Psoas muscle (tissue), 8 donors: Measurements from ENCODE around the gene ATAD3A. TPM values are rescaled to one million over a fixed set of nuclear protein-coding genes. Genes with fewer than 3 reads are reported as not detected.
"Not testable (repeated sequence)": the region's sequence is repeated elsewhere in the genome, so short reads cannot be mapped to it uniquely, and the experiment has no call there.

Source experiments
- ATAC-seq, 4 donors: fragments of 200-7000 bp; cut with Tn5 transposase; one replicate each; pipeline ENCODE4 v1.9.1; 2020; ENCODE audit warnings: moderate library complexity in 3 of 4, mild to moderate bottlenecking in 2 of 4
- DNase-seq, 2 donors: peaks; one replicate each; pipeline ENCODE4 v3.0.0-alpha.2; 2020
- H3K27ac ChIP-seq: fragments of 200-600 bp; one replicate; pipeline ENCODE4 v1.8.0; 2022
- H3K27me3 ChIP-seq, 3 donors: fragments of 200-600 bp in 1 of 3; one replicate each; pipeline versions ENCODE4 v1.6.1 to v1.8.0; 2013 to 2022; ENCODE audit warnings: low read length in 2 of 3, mild to moderate bottlenecking in 2 of 3, moderate library complexity in 1 of 3; ENCODE audit not compliant: insufficient read depth in 3 of 3
- H3K36me3 ChIP-seq, 2 donors: fragments of 200-600 bp in 1 of 2; one replicate each; pipeline versions ENCODE4 v1.6.1 to v1.8.0; 2013 to 2022; ENCODE audit warnings: low read depth in 1 of 2, mild to moderate bottlenecking in 1 of 2, moderate library complexity in 1 of 2; ENCODE audit not compliant: insufficient read depth in 1 of 2
- H3K4me1 ChIP-seq: fragments of 200-600 bp; one replicate; pipeline ENCODE4 v1.8.0; 2022
- H3K4me3 ChIP-seq: fragments of 200-600 bp; one replicate; pipeline ENCODE4 v1.8.0; 2022; ENCODE audit warnings: mild to moderate bottlenecking
- H3K9me3 ChIP-seq: fragments of 200-600 bp; one replicate; pipeline ENCODE4 v1.8.0; 2022
- WGBS, 3 donors: extraction: QIAGEN DNeasy Blood & Tissue Kit; methylation state at CpG; one replicate each; pipeline versions ENCODE4 v1.1.6 to v1.1.7; 2013; 5-methylcytosine and 5-hydroxymethylcytosine counted together
- intact Hi-C, 2 donors: fragments of 100-400 bp; cut with DNase I; formaldehyde crosslinking; loops; one replicate each; pipeline versions ENCODE4 v1.11.0 to v1.14.2; 2022
- polyA plus RNA-seq, 3 donors: library from polyadenylated mRNA; stranded (reverse); fragments of 200-250 nt; gene quantifications; one replicate each; pipeline ENCODE4 v1.2.3, GENCODE V29; 2013
- total RNA-seq, 4 donors: library from RNA; stranded (reverse); fragmentation: NEBNext Ultra II Directional in 2 of 4; extraction: Animal tissue kit (Norgen Biotek cat#: 25700) in 2 of 4; gene quantifications; one replicate each; pipeline versions ENCODE4 v1.2.1 to v1.2.4, GENCODE V29; 2021 to 2023
- TF ChIP-seq, protein P1 (sequence below): fragments of 200-600 bp; IDR thresholded peaks from one replicate; pipeline ENCODE4 v1.8.0; 2022; ENCODE audit warnings: antibody characterized with exemption
- donor health status: healthy with polysubstance abuse.
- donor health status: DM: no; HTN: no; CAD: no; lungs with moderate emphysema.
- donor health status: Bipolar disorder and iron deficiency.
- donor health status: healthy.
- donor health status: DM: yes; HTN: yes; CAD: no.
- donor health status: DM: no; HTN: no; CAD: no.
- donor health status: DM: no; HTN: no; CAD: no.
- donor health status: DM: yes; HTN: yes; CAD: no.

Gene ATAD3A
- total and polyA plus RNA-seq, 7 donors: 20.6 to 48.6 (median 33.5) TPM

- 92 to 94% (median 93%) methylated on average over 42 of the region's 42 CpGs for WGBS, 3 donors
- H3K9me3 ChIP-seq: no peaks in the 10 kb centered on the region
- H3K36me3 ChIP-seq: peaks cover 8 to 62% of the 10 kb centered on the region in 2 donors
- intact Hi-C loops: no loop called here
- ATAC-seq: no peak
- H3K27ac ChIP-seq: no peak overlapping the region
- no peak overlapping the region for H3K4me3 ChIP-seq
- TF ChIP-seq, protein P1, sequence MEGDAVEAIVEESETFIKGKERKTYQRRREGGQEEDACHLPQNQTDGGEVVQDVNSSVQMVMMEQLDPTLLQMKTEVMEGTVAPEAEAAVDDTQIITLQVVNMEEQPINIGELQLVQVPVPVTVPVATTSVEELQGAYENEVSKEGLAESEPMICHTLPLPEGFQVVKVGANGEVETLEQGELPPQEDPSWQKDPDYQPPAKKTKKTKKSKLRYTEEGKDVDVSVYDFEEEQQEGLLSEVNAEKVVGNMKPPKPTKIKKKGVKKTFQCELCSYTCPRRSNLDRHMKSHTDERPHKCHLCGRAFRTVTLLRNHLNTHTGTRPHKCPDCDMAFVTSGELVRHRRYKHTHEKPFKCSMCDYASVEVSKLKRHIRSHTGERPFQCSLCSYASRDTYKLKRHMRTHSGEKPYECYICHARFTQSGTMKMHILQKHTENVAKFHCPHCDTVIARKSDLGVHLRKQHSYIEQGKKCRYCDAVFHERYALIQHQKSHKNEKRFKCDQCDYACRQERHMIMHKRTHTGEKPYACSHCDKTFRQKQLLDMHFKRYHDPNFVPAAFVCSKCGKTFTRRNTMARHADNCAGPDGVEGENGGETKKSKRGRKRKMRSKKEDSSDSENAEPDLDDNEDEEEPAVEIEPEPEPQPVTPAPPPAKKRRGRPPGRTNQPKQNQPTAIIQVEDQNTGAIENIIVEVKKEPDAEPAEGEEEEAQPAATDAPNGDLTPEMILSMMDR: no peak
- H3K4me1 ChIP-seq: no peaks in the 10 kb centered on the region
- no peaks in the 10 kb centered on the region for H3K27me3 ChIP-seq
- DNase-seq: no peak
Measured at GRCh38 chr1:1479547-1480487, 32.1 kb upstream of the ATAD3A start.

GRCh38 chr1:1480488-1480867 lies 31.5 kb upstream of the ATAD3A start:
- H3K4me1 ChIP-seq, ATAC-seq, DNase-seq, H3K4me3 ChIP-seq, H3K9me3 ChIP-seq, H3K27me3 ChIP-seq, H3K27ac ChIP-seq, intact Hi-C loops: not testable (repeated sequence)
- H3K36me3 ChIP-seq: peaks cover 8 to 62% of the 10 kb centered on the region in 2 donors
- 92 to 95% (median 93%) methylated on average over 15 to 16 of the region's 16 CpGs for WGBS, 3 donors

DNA sequence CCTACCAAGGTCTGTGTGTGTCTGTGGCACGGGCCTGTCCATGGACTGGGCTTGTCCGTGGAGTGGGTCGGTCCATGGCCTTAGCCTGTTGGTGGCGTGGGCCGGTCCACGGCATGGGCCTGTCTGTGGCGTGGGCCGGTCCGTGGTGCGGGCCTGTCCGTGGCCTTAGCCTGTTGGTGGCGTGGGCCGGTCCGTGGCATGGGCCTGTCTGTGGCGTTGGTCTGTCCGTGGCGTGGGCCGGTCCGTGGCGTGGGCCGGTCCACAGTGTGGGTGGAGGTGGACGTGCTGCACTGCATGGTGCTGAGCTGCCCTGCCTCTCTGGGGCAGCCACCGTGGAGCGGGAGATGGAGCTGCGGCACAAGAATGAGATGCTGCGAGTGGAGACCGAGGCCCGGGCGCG lies 30.2 kb upstream of the ATAD3A start:
- 93 to 98% (median 96%) methylated on average over 24 to 30 of the region's 30 CpGs for WGBS, 3 donors
- H3K4me3 ChIP-seq, H3K27ac ChIP-seq, DNase-seq, ATAC-seq, H3K9me3 ChIP-seq, H3K4me1 ChIP-seq, H3K27me3 ChIP-seq, intact Hi-C loops: not testable (repeated sequence)
- H3K36me3 ChIP-seq: peaks cover 8 to 70% of the 10 kb centered on the region in 2 donors

GRCh38 chr1:1482856-1483255 lies 29.1 kb upstream of the ATAD3A start:
- no peak overlapping the region for H3K27ac ChIP-seq
- H3K9me3 ChIP-seq: no peaks in the 10 kb centered on the region
- peaks cover 8 to 73% of the 10 kb centered on the region in 2 donors for H3K36me3 ChIP-seq
- intact Hi-C loops: no loop called here
- ATAC-seq (no peak), DNase-seq (no peak)
- no peaks in the 10 kb centered on the region for H3K4me1 ChIP-seq
- no peaks in the 10 kb centered on the region for H3K27me3 ChIP-seq
- WGBS, 3 donors: 95 to 97% (median 96%) methylated on average over 14 of the region's 14 CpGs
- TF ChIP-seq, protein P1: no peak
- no peak overlapping the region for H3K4me3 ChIP-seq

DNA sequence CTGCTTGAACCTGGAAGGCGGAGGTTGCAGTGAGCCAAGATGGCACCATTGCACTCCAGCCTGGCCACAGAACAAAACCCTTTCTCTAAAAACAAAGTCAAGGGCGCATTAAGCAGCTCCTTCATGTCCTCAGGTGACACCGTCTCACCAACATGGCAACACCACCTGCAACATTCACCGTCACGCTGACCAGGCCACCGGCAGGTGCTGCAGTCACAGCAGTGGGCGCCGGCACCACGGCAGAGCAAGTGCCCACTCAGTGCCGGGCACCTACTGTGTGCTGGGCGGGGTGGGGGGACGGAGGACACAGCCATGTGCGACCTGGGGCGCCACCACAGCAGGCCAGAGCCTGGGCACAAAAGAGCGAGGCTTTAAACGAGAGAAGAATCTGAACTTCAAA lies 28.2 kb upstream of the ATAD3A start:
- Histone ChIP-seq H3K27me3 (no peaks in the 10 kb centered on the region), H3K4me1 (no peaks in the 10 kb centered on the region), H3K36me3 (peaks cover 8 to 76% of the 10 kb centered on the region in 2 donors), H3K27ac (no peak overlapping the region), H3K9me3 (no peaks in the 10 kb centered on the region), H3K4me3 (no peak overlapping the region)
- TF ChIP-seq, protein P1: no peak
- ATAC-seq: no peak
- intact Hi-C loops: no loop called here
- WGBS, 3 donors: 95 to 98% (median 96%) methylated on average over 16 of the region's 16 CpGs
- DNase-seq: no peak

DNA sequence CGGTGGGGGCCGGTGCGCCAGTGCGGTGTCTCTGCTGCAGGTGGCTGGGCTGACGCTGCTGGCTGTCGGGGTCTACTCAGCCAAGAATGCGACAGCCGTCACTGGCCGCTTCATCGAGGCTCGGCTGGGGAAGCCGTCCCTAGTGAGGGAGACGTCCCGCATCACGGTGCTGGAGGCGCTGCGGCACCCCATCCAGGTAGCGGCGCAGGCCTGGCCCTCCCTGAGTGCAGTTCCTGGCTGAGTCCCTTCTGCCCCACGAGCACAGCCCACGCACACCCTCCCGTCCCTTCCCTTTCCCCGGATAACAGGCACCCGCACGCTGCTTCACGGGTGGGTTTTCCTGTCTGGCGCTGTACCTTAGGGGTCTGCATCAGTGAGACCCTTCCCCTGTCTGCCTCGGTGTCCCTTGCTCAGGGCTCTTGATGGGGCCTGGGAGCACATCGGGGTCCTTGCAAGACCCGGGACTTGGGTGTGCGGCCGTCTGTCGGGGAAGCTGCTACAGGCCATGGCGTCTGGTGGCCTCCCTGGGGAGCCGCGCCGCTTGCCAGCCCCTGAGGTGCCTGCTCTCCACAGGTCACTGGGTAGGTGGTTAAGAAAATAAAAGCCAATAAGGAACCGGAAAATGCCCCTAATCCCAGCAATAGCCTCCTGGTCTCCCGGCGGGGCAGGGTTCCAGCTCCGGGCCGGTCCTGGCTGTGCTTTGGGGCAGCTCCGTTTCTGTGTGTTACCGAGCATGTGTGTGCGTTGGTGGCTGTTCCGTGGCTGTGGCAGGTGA lies 26.8 kb upstream of the ATAD3A start:
- peaks cover 9 to 78% of the 10 kb centered on the region in 2 donors for H3K36me3 ChIP-seq
- whole genome bisulfite sequencing, 3 donors: 87 to 94% (median 93%) methylated on average over 30 to 40 of the region's 46 CpGs
- H3K27ac ChIP-seq, H3K27me3 ChIP-seq, H3K9me3 ChIP-seq, DNase-seq, intact Hi-C loops, H3K4me3 ChIP-seq, ATAC-seq, H3K4me1 ChIP-seq: not testable (repeated sequence)

- not testable (repeated sequence) for DNase-seq
Measured at GRCh38 chr1:1485755-1486317, 26.1 kb upstream of the ATAD3A start.

More at GRCh38 chr1:1485755-1486317, 26.1 kb upstream of the ATAD3A start:
- H3K9me3 ChIP-seq, ATAC-seq, H3K27ac ChIP-seq, intact Hi-C loops, H3K4me1 ChIP-seq, H3K4me3 ChIP-seq, H3K27me3 ChIP-seq: not testable (repeated sequence)
- peaks cover 9 to 78% of the 10 kb centered on the region in 2 donors for H3K36me3 ChIP-seq
- WGBS, 3 donors: 90 to 96% (median 92%) methylated on average over 24 to 29 of the region's 31 CpGs
